Ovary (tissue), 9 donors: Measurements from ENCODE around the gene SECISBP2L. TPM values are rescaled to one million over a fixed set of nuclear protein-coding genes. Genes with fewer than 3 reads are reported as not detected.
"Not testable (repeated sequence)": the region's sequence is repeated elsewhere in the genome, so short reads cannot be mapped to it uniquely, and the experiment has no call there.

ENCODE experiments used
- DNase-seq, 5 donors: peaks; one replicate each; pipeline ENCODE4 v3.0.0-alpha.2; 2019 to 2020
- H3K27ac ChIP-seq, 2 donors: fragments of 200-600 bp; one replicate each; pipeline versions ENCODE4 v1.5.1 to v1.8.0; 2019 to 2022
- H3K27me3 ChIP-seq: fragments of 200-600 bp; one replicate; pipeline ENCODE4 v1.8.0; 2022
- H3K36me3 ChIP-seq: fragments of 200-600 bp; sonication (generic); one replicate; pipeline ENCODE4 v1.5.1; 2019
- H3K4me1 ChIP-seq: one replicate; pipeline ENCODE4 v1.8.1; 2013; ENCODE audit warnings: mild to moderate bottlenecking, moderate library complexity; ENCODE audit not compliant: insufficient read depth
- H3K4me3 ChIP-seq: fragments of 200-600 bp; sonication (generic); one replicate; pipeline ENCODE4 v1.5.1; 2017
- H3K9me3 ChIP-seq, 2 donors: fragments of 200-600 bp in 1 of 2; sonication (generic) in 1 of 2; one replicate each; pipeline versions ENCODE4 v1.5.1 to v1.8.1; 2013 to 2019; ENCODE audit warnings: mild to moderate bottlenecking in 1 of 2, moderate library complexity in 1 of 2
- CTCF ChIP-seq, 3 donors: fragments of 450-650 bp in 2 of 3; fragments of 200-600 bp in 1 of 3; IDR thresholded peaks; one replicate each; pipeline versions ENCODE4 v1.5.1 to v1.8.0; 2016 to 2022; ENCODE audit warnings: antibody characterized with exemption in 3 of 3, mild to moderate bottlenecking in 1 of 3
- EP300 ChIP-seq: sonication (generic); formaldehyde crosslinking; IDR thresholded peaks from one replicate; pipeline ENCODE4 v1.6.1; 2017; ENCODE audit warnings: antibody characterized with exemption
- POLR2A ChIP-seq: fragments of 450-650 bp; IDR thresholded peaks from one replicate; pipeline ENCODE4 v1.6.1; 2017; ENCODE audit warnings: antibody characterized with exemption, mild to moderate bottlenecking, moderate library complexity
- WGBS, 3 donors: extraction: QIAGEN DNeasy Blood & Tissue Kit in 1 of 3; methylation state at CpG; one replicate each; pipeline versions ENCODE4 v1.1.5 to v1.1.7; 2013 to 2017; 5-methylcytosine and 5-hydroxymethylcytosine counted together
- intact Hi-C, 4 donors: fragments of 100-400 bp; cut with DNase I; formaldehyde crosslinking; loops; one replicate each; pipeline versions ENCODE4 v1.11.0 to v1.15.1; 2022 to 2023
- polyA plus RNA-seq, 2 donors: library from polyadenylated mRNA; stranded (reverse); fragments of 200-250 nt in 1 of 2; fragments of 350-450 nt in 1 of 2; fragmentation: Illumina TruSeq in 1 of 2; extraction: RNeasy Lipid Tissue Mini Kit (QIAGEN cat#74804) in 1 of 2; gene quantifications; one replicate each; pipeline ENCODE4 v1.2.3, GENCODE V29; 2013 to 2014
- total RNA-seq, 7 donors: library from RNA; depleted of rRNA in 2 of 7; stranded (reverse); fragments of >200 nt in 2 of 7; fragmentation: NEBNext Ultra II Directional in 3 of 7; extraction: Animal tissue kit (Norgen Biotek cat#: 25700) in 3 of 7; gene quantifications; one replicate each; pipeline versions ENCODE4 v1.1.0 to v1.2.4, GENCODE V29; 2016 to 2023
- donor health status: DM: no; HTN: no; CAD: no; lungs with moderate emphysema.
- donor health status: DM: no; HTN: no; CAD: no.
- donor health status: Bipolar disorder and iron deficiency.
- donor health status: DM: yes; HTN: yes; CAD: no.
- donor health status: DM: no; HTN: no; CAD: no.
- donor health status: DM: yes; HTN: yes; CAD: no.

SECISBP2L gene
- total and polyA plus RNA-seq, 9 donors = 13.1 to 47.0 (median 37.9) TPM

GRCh38 chr15:48976444-48977088 lies 69.7 kb downstream of the SECISBP2L start:
- no peak for TF ChIP-seq EP300
- no peak for TF ChIP-seq CTCF (IDR thresholded peaks at IDR 0.05)
- no peak for TF ChIP-seq POLR2A
- WGBS, 3 donors = 90 to 91% (median 90%) methylated on average over 17 of the region's 17 CpGs
- intact Hi-C loops = no loop called here
- no peak for DNase-seq
- no peak overlapping the region for H3K4me3 ChIP-seq
- H3K36me3 ChIP-seq = no peaks in the 10 kb centered on the region
- no peak overlapping the region for H3K27ac ChIP-seq
- peaks cover 3% of the 10 kb centered on the region for H3K4me1 ChIP-seq
- no peaks in the 10 kb centered on the region for H3K27me3 ChIP-seq
- H3K9me3 ChIP-seq = no peaks in the 10 kb centered on the region

- intact Hi-C loops = no loop called here
- DNase-seq = peak; percentile 61 to 86 (median 70)
- Histone ChIP-seq H3K4me3 (peak overlapping the region; percentile 48), H3K27ac (peak overlapping the region in 1 of 2 donors; percentile 37), H3K36me3 (no peaks in the 10 kb centered on the region), H3K4me1 (peaks cover 3% of the 10 kb centered on the region), H3K9me3 (no peaks in the 10 kb centered on the region), H3K27me3 (no peaks in the 10 kb centered on the region)
- WGBS, 3 donors = 6 to 9% (median 6%) methylated on average over 43 to 53 of the region's 53 CpGs
- TF ChIP-seq CTCF (IDR thresholded peaks at IDR 0.05) (peak; percentile 71 to 89 (median 83)), EP300 (no peak)
These were observed 70.5 kb downstream of the SECISBP2L start for GRCh38 chr15:48975472-48976419.

- no peak overlapping the region for H3K27ac ChIP-seq
- DNase-seq = no peak
- H3K4me3 ChIP-seq = no peak overlapping the region
- WGBS, 3 donors = 30 to 46% (median 36%) methylated on average over 2 of the region's 2 CpGs
- H3K27me3 ChIP-seq = no peaks in the 10 kb centered on the region
- intact Hi-C loops = no loop called here
- peaks cover 3% of the 10 kb centered on the region for H3K4me1 ChIP-seq
- TF ChIP-seq EP300 (no peak), POLR2A (no peak), CTCF (IDR thresholded peaks at IDR 0.05) (no peak)
- no peaks in the 10 kb centered on the region for H3K9me3 ChIP-seq
- H3K36me3 ChIP-seq = no peaks in the 10 kb centered on the region
These were observed 71.4 kb downstream of the SECISBP2L start for GRCh38 chr15:48974882-48975281.

- intact Hi-C loops = no loop called here
These were observed 73.3 kb downstream of the SECISBP2L start for GRCh38 chr15:48972750-48973503.

GRCh38 chr15:48970926-48971325 lies 75.3 kb downstream of the SECISBP2L start:
- H3K4me1 ChIP-seq, H3K27ac ChIP-seq, intact Hi-C loops, DNase-seq, H3K4me3 ChIP-seq, H3K9me3 ChIP-seq, H3K27me3 ChIP-seq, H3K36me3 ChIP-seq: not testable (repeated sequence)
- 47 to 77% (median 62%) methylated on average over 1 of the region's 1 CpG for WGBS, 3 donors

More at GRCh38 chr15:48972750-48973503, 73.3 kb downstream of the SECISBP2L start:
- Histone ChIP-seq H3K27ac (no peak overlapping the region), H3K4me1 (peaks cover 3% of the 10 kb centered on the region), H3K4me3 (no peak overlapping the region), H3K9me3 (no peaks in the 10 kb centered on the region), H3K27me3 (no peaks in the 10 kb centered on the region), H3K36me3 (no peaks in the 10 kb centered on the region)
- TF ChIP-seq EP300 (no peak), CTCF (IDR thresholded peaks at IDR 0.05) (no peak), POLR2A (no peak)
- WGBS, 3 donors = 92 to 95% (median 92%) methylated on average over 35 of the region's 35 CpGs
- DNase-seq = no peak
